ENCODE data around the gene SLC18A2.

Gene SLC18A2

DNA sequence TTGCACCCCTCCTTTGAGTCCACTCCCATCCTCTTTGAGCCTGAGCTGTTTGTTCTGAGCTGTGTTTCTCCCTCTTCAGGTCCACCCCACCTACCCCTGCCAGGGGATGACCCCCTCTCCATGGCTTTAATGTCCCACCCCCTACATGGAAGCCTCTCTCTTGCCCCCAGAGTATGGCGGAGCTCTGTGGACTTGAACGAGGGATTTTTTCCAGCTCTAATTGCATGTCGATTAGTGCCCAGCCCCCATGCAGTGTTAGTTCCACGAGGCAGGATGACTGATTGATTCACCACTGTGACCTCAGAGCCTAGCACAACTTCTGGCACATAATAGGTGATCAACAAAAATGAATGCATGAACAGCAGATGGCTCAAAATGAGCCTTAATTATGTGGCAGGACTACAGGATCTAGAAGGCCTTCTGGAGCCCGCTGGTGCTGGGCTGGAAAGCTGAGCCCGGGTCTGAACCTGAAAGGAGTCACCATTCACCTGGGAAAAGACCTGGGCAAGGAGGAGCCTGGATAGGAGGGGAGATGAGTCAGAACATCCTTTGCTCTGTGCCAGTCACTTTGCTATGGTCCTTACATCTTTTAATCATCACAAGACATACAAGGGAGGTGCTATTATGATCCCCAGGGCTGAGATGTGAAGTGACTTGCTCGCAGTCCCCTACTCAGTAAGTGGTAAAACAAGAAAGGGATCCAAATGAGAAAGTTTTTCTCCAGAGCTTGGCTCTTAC lies 17.1 kb upstream of the SLC18A2 start:
- Histone ChIP-seq H3K9me2 (ENCODE audit: low read depth, low read length) (no peaks in the 10 kb centered on the region), H3K4me2 (ENCODE audit: low read length) (no peak overlapping the region), H4K20me1 (ENCODE audit: insufficient read depth, low read length) (no peaks in the 10 kb centered on the region), H3K9me3 (ENCODE audit: low read length) (no peaks in the 10 kb centered on the region), H3F3A (ENCODE audit: insufficient read depth, low read length) (no peaks in the 10 kb centered on the region), H2AFZ (ENCODE audit: low read length) (no peak overlapping the region), H3K4me1 (ENCODE audit: insufficient read depth, low read length, severe bottlenecking) (no peaks in the 10 kb centered on the region), H3K27me3 (ENCODE audit: insufficient read depth, low read length) (no peaks in the 10 kb centered on the region; the same call in 1 of the 2 replicates), H3K79me2 (ENCODE audit: insufficient read depth, low read length) (no peaks in the 10 kb centered on the region), H3K4me3 (ENCODE audit: low read depth, low read length, poor library complexity, severe bottlenecking) (no peak overlapping the region), H3K27ac (ENCODE audit: low read depth, low read length, poor library complexity, severe bottlenecking) (no peak overlapping the region), H3K9ac (ENCODE audit: low read length) (no peak overlapping the region), H3K36me3 (ENCODE audit: insufficient read depth, low read length) (no peaks in the 10 kb centered on the region)
- TF ChIP-seq EZH2 (IDR thresholded peaks at IDR 0.05; ENCODE audit: borderline replicate concordance, low read length) = no peak
- TF ChIP-seq, protein P1, sequence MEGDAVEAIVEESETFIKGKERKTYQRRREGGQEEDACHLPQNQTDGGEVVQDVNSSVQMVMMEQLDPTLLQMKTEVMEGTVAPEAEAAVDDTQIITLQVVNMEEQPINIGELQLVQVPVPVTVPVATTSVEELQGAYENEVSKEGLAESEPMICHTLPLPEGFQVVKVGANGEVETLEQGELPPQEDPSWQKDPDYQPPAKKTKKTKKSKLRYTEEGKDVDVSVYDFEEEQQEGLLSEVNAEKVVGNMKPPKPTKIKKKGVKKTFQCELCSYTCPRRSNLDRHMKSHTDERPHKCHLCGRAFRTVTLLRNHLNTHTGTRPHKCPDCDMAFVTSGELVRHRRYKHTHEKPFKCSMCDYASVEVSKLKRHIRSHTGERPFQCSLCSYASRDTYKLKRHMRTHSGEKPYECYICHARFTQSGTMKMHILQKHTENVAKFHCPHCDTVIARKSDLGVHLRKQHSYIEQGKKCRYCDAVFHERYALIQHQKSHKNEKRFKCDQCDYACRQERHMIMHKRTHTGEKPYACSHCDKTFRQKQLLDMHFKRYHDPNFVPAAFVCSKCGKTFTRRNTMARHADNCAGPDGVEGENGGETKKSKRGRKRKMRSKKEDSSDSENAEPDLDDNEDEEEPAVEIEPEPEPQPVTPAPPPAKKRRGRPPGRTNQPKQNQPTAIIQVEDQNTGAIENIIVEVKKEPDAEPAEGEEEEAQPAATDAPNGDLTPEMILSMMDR (IDR thresholded peaks at IDR 0.05; ENCODE audit: low read length) = no peak

DNA sequence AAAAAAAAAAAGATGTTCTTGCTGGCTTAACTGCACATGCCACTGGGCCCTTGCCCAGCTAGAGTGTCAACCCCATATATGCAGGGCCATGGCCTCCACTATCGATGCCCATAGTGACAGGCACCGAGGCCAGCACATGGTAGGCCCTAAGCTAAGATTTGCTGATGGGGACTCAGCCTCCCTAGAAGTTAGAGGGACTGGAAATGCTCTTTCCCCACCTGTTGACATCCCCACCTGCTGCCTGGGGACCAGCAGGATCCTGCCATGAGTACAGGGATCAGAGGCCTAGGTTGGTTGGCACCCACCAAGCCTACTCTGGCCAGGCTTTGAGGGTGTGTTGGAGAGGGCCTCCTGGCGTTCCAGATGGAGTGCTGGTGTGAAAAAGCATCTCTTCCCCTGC lies 16.0 kb upstream of the SLC18A2 start:
- Histone ChIP-seq H3K79me2 (ENCODE audit: insufficient read depth, low read length) (no peaks in the 10 kb centered on the region), H3F3A (ENCODE audit: insufficient read depth, low read length) (no peaks in the 10 kb centered on the region), H3K9me2 (ENCODE audit: low read depth, low read length) (no peaks in the 10 kb centered on the region), H3K27me3 (ENCODE audit: insufficient read depth, low read length) (no peaks in the 10 kb centered on the region; the same call in 1 of the 2 replicates), H3K4me3 (ENCODE audit: low read depth, low read length, poor library complexity, severe bottlenecking) (no peak overlapping the region), H2AFZ (ENCODE audit: low read length) (no peak overlapping the region), H4K20me1 (ENCODE audit: insufficient read depth, low read length) (no peaks in the 10 kb centered on the region), H3K36me3 (ENCODE audit: insufficient read depth, low read length) (no peaks in the 10 kb centered on the region), H3K9ac (ENCODE audit: low read length) (no peak overlapping the region), H3K27ac (ENCODE audit: low read depth, low read length, poor library complexity, severe bottlenecking) (no peak overlapping the region), H3K4me2 (ENCODE audit: low read length) (no peak overlapping the region), H3K4me1 (ENCODE audit: insufficient read depth, low read length, severe bottlenecking) (no peaks in the 10 kb centered on the region), H3K9me3 (ENCODE audit: low read length) (no peaks in the 10 kb centered on the region)
- TF ChIP-seq EZH2 (IDR thresholded peaks at IDR 0.05; ENCODE audit: borderline replicate concordance, low read length) = no peak
- TF ChIP-seq, protein P1 (IDR thresholded peaks at IDR 0.05; ENCODE audit: low read length) = no peak

DNA sequence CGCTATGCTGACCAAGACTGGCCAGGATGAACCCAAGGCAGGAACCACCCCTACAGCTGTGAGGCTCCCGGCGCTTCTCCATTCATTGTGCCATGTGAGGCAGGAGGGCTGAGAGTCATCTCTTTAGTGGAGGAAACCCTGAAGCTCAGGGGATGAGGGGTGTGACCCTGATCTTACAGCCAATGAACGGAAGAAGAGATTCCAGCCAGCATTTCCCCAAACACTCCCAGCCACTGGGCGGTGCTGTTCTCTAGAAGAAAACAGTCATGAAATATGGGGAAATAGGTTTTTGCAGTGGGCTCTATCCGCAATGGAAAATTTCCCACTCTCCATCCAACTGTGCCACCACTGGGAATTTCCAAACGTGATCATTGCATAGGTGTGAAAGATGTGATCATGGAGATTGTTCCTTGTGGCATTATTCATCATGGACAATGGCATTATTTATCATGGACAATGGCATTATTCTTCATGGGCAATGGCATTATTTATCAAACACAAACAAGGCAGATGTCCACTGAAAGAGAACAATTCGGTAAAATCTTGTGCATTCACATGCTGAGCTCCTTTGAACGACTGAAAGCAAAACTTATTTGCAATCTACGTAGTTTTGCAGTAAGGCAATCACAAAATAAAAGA lies 14.0 kb upstream of the SLC18A2 start:
- Histone ChIP-seq H3K4me2 (ENCODE audit: low read length) (no peak overlapping the region), H3K36me3 (ENCODE audit: insufficient read depth, low read length) (no peaks in the 10 kb centered on the region), H3K79me2 (ENCODE audit: insufficient read depth, low read length) (no peaks in the 10 kb centered on the region), H3K9me3 (ENCODE audit: low read length) (no peaks in the 10 kb centered on the region), H3F3A (ENCODE audit: insufficient read depth, low read length) (no peaks in the 10 kb centered on the region), H3K9me2 (ENCODE audit: low read depth, low read length) (no peaks in the 10 kb centered on the region), H3K4me1 (ENCODE audit: insufficient read depth, low read length, severe bottlenecking) (no peaks in the 10 kb centered on the region), H3K4me3 (ENCODE audit: low read depth, low read length, poor library complexity, severe bottlenecking) (no peak overlapping the region), H2AFZ (ENCODE audit: low read length) (no peak overlapping the region), H3K9ac (ENCODE audit: low read length) (no peak overlapping the region), H3K27ac (ENCODE audit: low read depth, low read length, poor library complexity, severe bottlenecking) (no peak overlapping the region), H3K27me3 (ENCODE audit: insufficient read depth, low read length) (no peaks in the 10 kb centered on the region; the same call in 1 of the 2 replicates), H4K20me1 (ENCODE audit: insufficient read depth, low read length) (no peaks in the 10 kb centered on the region)
- TF ChIP-seq, protein P1 (IDR thresholded peaks at IDR 0.05; ENCODE audit: low read length) = peak; percentile 66
- no peak for TF ChIP-seq EZH2 (IDR thresholded peaks at IDR 0.05; ENCODE audit: borderline replicate concordance, low read length)

Data from OCI-LY1 (cell line).